CD4-positive, alpha-beta T cell (primary cell): ENCODE data around the gene RACK1. TPM values are rescaled to one million over a fixed set of nuclear protein-coding genes. Genes with fewer than 3 reads are reported as not detected.

Experiments used
- ATAC-seq: fragments of 200-7000 bp; cut with Tn5 transposase; one replicate; pipeline ENCODE4 v1.10.0; 2022; ENCODE audit warnings: mild to moderate bottlenecking; ENCODE audit not compliant: poor library complexity
- CTCF ChIA-PET: fragments of 350-600 bp; sonication (Branson Sonifier 250); formaldehyde crosslinking; loops from one replicate; lab custom pipeline; 2021; ENCODE audit warnings: antibody characterized with exemption, inconsistent platforms; lab: Charles Lee
- POLR2A ChIA-PET: fragments of 350-600 bp; sonication (Branson Sonifier 250); formaldehyde crosslinking; loops from one replicate; lab custom pipeline; 2021; ENCODE audit warnings: antibody characterized with exemption, inconsistent platforms; lab: Charles Lee
- DNase-seq, 14 experiments: peaks; one replicate each; pipeline ENCODE4 v3.0.0-alpha.2; 2013 to 2020; ENCODE audit warnings: mixed read lengths in 2 of 14
- H3K27ac ChIP-seq, 2 donors: one replicate each; pipeline versions ENCODE4 v1.5.1 to v1.7.0; 2013; ENCODE audit warnings: low read length in 2 of 2, low read depth in 1 of 2, mild to moderate bottlenecking in 1 of 2
- H3K27me3 ChIP-seq, 2 experiments: 1 replicate in 1 of 2; 2 replicates in 1 of 2; pipeline versions ENCODE4 v1.6.1 to v1.7.0; 2013; ENCODE audit warnings: low read length in 2 of 2, control low read depth in 1 of 2, mild to moderate bottlenecking in 1 of 2, moderate library complexity in 1 of 2; ENCODE audit not compliant: insufficient read depth in 2 of 2, control insufficient read depth in 1 of 2
- H3K36me3 ChIP-seq: one replicate; pipeline ENCODE4 v1.6.1; 2013; ENCODE audit warnings: low read length, control low read depth; ENCODE audit not compliant: insufficient read depth
- H3K4me1 ChIP-seq: one replicate; pipeline ENCODE4 v1.6.1; 2013; ENCODE audit warnings: low read length, control low read depth; ENCODE audit not compliant: insufficient read depth
- H3K4me3 ChIP-seq: one replicate; pipeline ENCODE4 v1.5.1; 2013; ENCODE audit warnings: mild to moderate bottlenecking, low read length, moderate library complexity
- H3K9me3 ChIP-seq, 2 experiments: 1 replicate in 1 of 2; 2 replicates in 1 of 2; pipeline versions ENCODE4 v1.6.1 to v1.7.0; 2013; ENCODE audit warnings: low read length in 2 of 2, mild to moderate bottlenecking in 2 of 2, control low read depth in 1 of 2, moderate library complexity in 1 of 2; ENCODE audit not compliant: control insufficient read depth in 1 of 2, insufficient read depth in 1 of 2
- H3K27ac Mint-ChIP-seq: one replicate; pipeline ENCODE4 v1.8.0; 2020; ENCODE audit warnings: mixed read lengths
- H3K27me3 Mint-ChIP-seq: one replicate; pipeline ENCODE4 v1.8.0; 2021; ENCODE audit warnings: mixed read lengths
- H3K36me3 Mint-ChIP-seq: one replicate; pipeline ENCODE4 v1.8.0; 2021; ENCODE audit warnings: low read depth, mixed read lengths
- H3K4me1 Mint-ChIP-seq: one replicate; pipeline ENCODE4 v1.8.0; 2021; ENCODE audit warnings: low read depth, mixed read lengths
- H3K4me3 Mint-ChIP-seq: one replicate; pipeline ENCODE4 v1.8.0; 2020; ENCODE audit warnings: mild to moderate bottlenecking, mixed read lengths
- H3K9me3 Mint-ChIP-seq: one replicate; pipeline ENCODE4 v1.8.0; 2020; ENCODE audit warnings: mixed read lengths
- CTCF ChIP-seq: fragments of 200-600 bp; IDR thresholded peaks from one replicate; pipeline ENCODE4 v1.8.0; 2022; ENCODE audit warnings: antibody characterized with exemption, mild to moderate bottlenecking
- intact Hi-C, 2 experiments: fragments of 100-400 bp; cut with DNase I in 1 of 2; cut with micrococcal nuclease in 1 of 2; formaldehyde crosslinking; loops; one replicate each; pipeline versions ENCODE4 v1.15.1 to v1.9.0; 2023 to 2025; cut with DNase I, micrococcal nuclease
- total RNA-seq, 174 experiments: library from RNA in 2 of 174; stranded (reverse) in 2 of 174; gene quantifications; one replicate each; pipeline ENCODE4 v1.2.3 and lab custom pipeline; 2021 to 2026

The RACK1 gene
- total RNA-seq, 2 experiments from 2014 or later: 2,499 to 2,682 TPM

DNA sequence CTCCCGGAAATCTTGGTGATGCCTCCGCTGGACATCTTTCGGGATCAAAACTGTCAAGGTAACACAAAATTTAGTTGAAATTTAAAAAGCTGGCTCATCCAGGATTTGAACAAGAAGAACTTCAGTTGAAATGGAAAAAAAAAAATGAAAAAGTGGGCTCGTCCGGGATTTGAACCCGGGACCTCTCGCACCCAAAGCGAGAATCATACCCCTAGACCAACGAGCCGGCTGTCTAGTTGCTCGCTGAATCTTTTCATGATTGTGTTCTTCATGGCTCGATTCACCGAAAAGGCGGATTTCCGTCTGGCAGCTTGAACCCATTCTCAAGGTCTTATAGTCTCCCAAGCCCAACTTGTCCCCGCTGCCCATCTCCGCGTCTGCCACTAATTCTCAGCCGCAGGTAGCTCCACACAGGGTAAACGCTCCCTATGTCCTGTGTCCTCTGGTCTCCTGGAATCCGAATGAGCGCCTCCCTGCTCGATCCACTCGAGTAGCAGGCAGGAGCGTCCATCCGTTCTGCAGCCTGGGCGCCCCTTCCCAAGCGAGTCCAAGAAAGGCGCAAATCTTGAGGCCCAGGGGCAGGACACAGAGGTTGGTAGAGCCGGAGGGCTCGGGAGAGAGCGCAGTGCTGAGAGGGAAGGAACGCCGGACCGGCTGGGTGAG, 54.9 kb downstream of the RACK1 start:
- Histone ChIP-seq H3K27me3 (no peaks in the 10 kb centered on the region), H3K36me3 (no peaks in the 10 kb centered on the region), H3K27ac (peak overlapping the region; percentile 57 to 62), H3K4me1 (peaks cover 63% of the 10 kb centered on the region), H3K9me3 (peaks cover 0 to 15% of the 10 kb centered on the region in 2 experiments), H3K4me3 (peak overlapping the region; percentile 89)
- peaks cover 4% of the 10 kb centered on the region for H3K9me3 Mint-ChIP-seq
- CTCF ChIA-PET: interaction anchor here (1.6 to 2.1 kb wide), 2 partner anchors 15 to 24 kb away, joined by 3 to 12 read pairs; no protein-coding TSS in a partner anchor
- H3K4me1 Mint-ChIP-seq: peaks cover 69% of the 10 kb centered on the region
- peak; percentile 53 to 91 (median 76) for DNase-seq
- intact Hi-C loops: loop anchor here (1.0 to 2.0 kb wide), 3 partner anchors 16 to 72 kb away; partner anchors contain the start of gene TRIM52 (in 1 of the 2)
- TF ChIP-seq CTCF: no peak
- H3K36me3 Mint-ChIP-seq: peaks cover 65% of the 10 kb centered on the region
- peak overlapping the region; percentile 99 for H3K27ac Mint-ChIP-seq
- H3K27me3 Mint-ChIP-seq: peaks cover 35% of the 10 kb centered on the region
- POLR2A ChIA-PET: interaction anchor here (0.5 to 8.3 kb wide), 19 partner anchors 10 to 404 kb away, joined by 3 to 292 read pairs (median 5); partner anchors contain the start of genes RACK1, TRIM41, TRIM52 and TRIM7
- peak overlapping the region; percentile 99 for H3K4me3 Mint-ChIP-seq
- peak; percentile 1 for ATAC-seq

GRCh38 chr5:181187500-181188213, 56.0 kb downstream of the RACK1 start:
- TF ChIP-seq CTCF: no peak
- peaks cover 70% of the 10 kb centered on the region for H3K4me1 Mint-ChIP-seq
- CTCF ChIA-PET: interaction anchor here (2.1 kb wide), 1 partner anchor 22 kb away, joined by 12 read pairs; no protein-coding TSS in a partner anchor
- Histone ChIP-seq H3K36me3 (no peaks in the 10 kb centered on the region), H3K4me1 (peaks cover 67% of the 10 kb centered on the region), H3K9me3 (peaks cover 0 to 15% of the 10 kb centered on the region in 2 experiments), H3K4me3 (no peak overlapping the region), H3K27ac (peak overlapping the region in 1 of 2 donors; percentile 4), H3K27me3 (no peaks in the 10 kb centered on the region)
- H3K36me3 Mint-ChIP-seq: peaks cover 62% of the 10 kb centered on the region
- intact Hi-C loops: loop anchor here in 1 of 2 experiments (2.0 kb wide), 1 partner anchor 17 kb away; no protein-coding TSS in a partner anchor
- POLR2A ChIA-PET: interaction anchor here (1.0 to 8.3 kb wide), 9 partner anchors 14 to 403 kb away, joined by 4 to 292 read pairs (median 61); partner anchors contain the start of genes TRIM41, TRIM52 and TRIM7
- peaks cover 4% of the 10 kb centered on the region for H3K9me3 Mint-ChIP-seq
- peak in 10 of 14 experiments; percentile 17 to 69 (median 46) for DNase-seq
- H3K4me3 Mint-ChIP-seq: peak overlapping the region; percentile 99
- ATAC-seq: no peak
- H3K27me3 Mint-ChIP-seq: peaks cover 35% of the 10 kb centered on the region
- peak overlapping the region; percentile 99 for H3K27ac Mint-ChIP-seq

DNA sequence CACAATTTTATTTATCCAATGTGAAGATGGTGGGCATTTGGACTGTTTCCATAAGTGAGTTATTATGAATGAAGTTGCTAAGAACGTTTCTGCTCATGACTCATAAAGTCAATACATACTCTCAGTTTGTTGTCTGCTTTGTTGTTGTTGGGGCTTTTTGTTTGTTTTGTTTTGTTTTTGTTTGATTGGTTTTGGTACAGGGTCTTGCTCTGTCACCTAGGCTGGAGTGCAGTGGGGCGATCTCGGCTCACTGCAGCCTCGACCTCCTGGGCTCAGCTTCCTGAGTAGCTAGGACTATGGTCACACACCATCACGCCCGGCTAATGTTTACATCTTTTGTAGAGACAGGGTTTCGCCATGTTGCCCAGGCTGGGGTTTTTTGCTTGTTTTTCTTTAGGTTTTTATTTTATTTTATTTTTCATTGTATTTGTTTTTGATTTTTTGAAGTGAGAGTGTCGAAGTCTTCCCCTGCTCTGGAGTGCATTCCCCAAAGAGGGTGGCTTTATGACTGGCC, 56.7 kb downstream of the RACK1 start:
- Histone ChIP-seq H3K27me3 (no peaks in the 10 kb centered on the region), H3K4me1 (peaks cover 67% of the 10 kb centered on the region), H3K27ac (no peak overlapping the region), H3K36me3 (no peaks in the 10 kb centered on the region), H3K9me3 (peaks cover 0 to 15% of the 10 kb centered on the region in 2 experiments), H3K4me3 (no peak overlapping the region)
- POLR2A ChIA-PET: interaction anchor here (5.7 to 8.3 kb wide), 4 partner anchors 13 to 74 kb away, joined by 61 to 292 read pairs (median 163); partner anchors contain the start of genes TRIM41, TRIM52 and TRIM7
- H3K4me1 Mint-ChIP-seq: peaks cover 70% of the 10 kb centered on the region
- ATAC-seq (no peak), DNase-seq (peak in 2 of 14 experiments; percentile 24 to 44)
- peaks cover 56% of the 10 kb centered on the region for H3K36me3 Mint-ChIP-seq
- CTCF ChIA-PET: interaction anchor here (2.1 kb wide), 1 partner anchor 22 kb away, joined by 12 read pairs; no protein-coding TSS in a partner anchor
- H3K4me3 Mint-ChIP-seq: peak overlapping the region; percentile 99
- intact Hi-C loops: no loop called here
- peak overlapping the region; percentile 99 for H3K27ac Mint-ChIP-seq
- no peak for TF ChIP-seq CTCF
- H3K27me3 Mint-ChIP-seq: peaks cover 34% of the 10 kb centered on the region
- H3K9me3 Mint-ChIP-seq: peaks cover 4% of the 10 kb centered on the region
